Mucosa of stomach (tissue), 1 donor: ENCODE measurements around the gene YIPF5.

Source experiments
- H3K27me3 ChIP-seq: one replicate; pipeline ENCODE4 v1.7.0; 2013; ENCODE audit warnings: mild to moderate bottlenecking, low read length; ENCODE audit not compliant: control insufficient read depth, insufficient read depth
- H3K36me3 ChIP-seq: one replicate; pipeline ENCODE4 v1.7.0; 2013; ENCODE audit warnings: low read length; ENCODE audit not compliant: control insufficient read depth, insufficient read depth
- H3K4me1 ChIP-seq: one replicate; pipeline ENCODE4 v1.7.0; 2013; ENCODE audit warnings: mild to moderate bottlenecking, low read length; ENCODE audit not compliant: control insufficient read depth, insufficient read depth
- H3K4me3 ChIP-seq: one replicate; pipeline ENCODE4 v1.7.0; 2013; ENCODE audit warnings: low read length
- H3K9ac ChIP-seq: one replicate; pipeline ENCODE4 v1.7.0; 2013; ENCODE audit warnings: mild to moderate bottlenecking, low read length, moderate library complexity
- H3K9me3 ChIP-seq: one replicate; pipeline ENCODE4 v1.7.0; 2013; ENCODE audit warnings: mild to moderate bottlenecking, low read length, moderate library complexity; ENCODE audit not compliant: control insufficient read depth
- donor health status: Pancreatic carcinoma.

The YIPF5 gene

GRCh38 chr5:144170276-144171024, at the start of gene YIPF5, which contains the start of gene KCTD16:
TSS of gene YIPF5 (minus strand) at chr5:144170659. CDS start at chr5:144169955, 704 bp downstream.
TSS of gene KCTD16 (plus strand) at chr5:144170873.
- Histone ChIP-seq H3K9ac (peak within 1 kb of the TSS; percentile 94), H3K36me3 (no peaks in the 10 kb centered on the region), H3K4me1 (peaks cover 9% of the 10 kb centered on the region), H3K9me3 (no peaks in the 10 kb centered on the region), H3K4me3 (peak within 1 kb of the TSS; percentile 91), H3K27me3 (no peaks in the 10 kb centered on the region)

DNA sequence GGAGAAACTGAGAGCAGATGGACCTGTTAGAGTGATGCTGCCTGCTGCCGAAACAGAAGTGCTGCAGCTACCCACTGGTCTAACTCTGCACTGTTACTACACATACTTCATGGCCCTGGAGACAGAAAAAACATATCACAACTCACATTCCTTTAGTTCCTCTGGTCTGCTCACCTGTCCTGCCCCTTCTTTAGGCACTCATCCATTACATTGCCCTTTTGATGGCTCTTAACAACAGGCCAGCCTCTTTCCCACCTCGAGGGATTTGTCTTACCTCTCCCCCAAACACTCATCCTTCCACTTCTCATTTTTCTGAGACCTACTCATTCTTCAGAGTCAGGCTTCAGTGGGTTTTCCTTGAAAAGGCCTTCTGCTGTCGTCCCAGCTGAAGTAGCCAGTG, 49.4 kb upstream of the YIPF5 start:
- Histone ChIP-seq H3K4me1 (no peaks in the 10 kb centered on the region), H3K9ac (no peak overlapping the region), H3K9me3 (no peaks in the 10 kb centered on the region), H3K4me3 (no peak overlapping the region), H3K27me3 (no peaks in the 10 kb centered on the region), H3K36me3 (no peaks in the 10 kb centered on the region)

DNA sequence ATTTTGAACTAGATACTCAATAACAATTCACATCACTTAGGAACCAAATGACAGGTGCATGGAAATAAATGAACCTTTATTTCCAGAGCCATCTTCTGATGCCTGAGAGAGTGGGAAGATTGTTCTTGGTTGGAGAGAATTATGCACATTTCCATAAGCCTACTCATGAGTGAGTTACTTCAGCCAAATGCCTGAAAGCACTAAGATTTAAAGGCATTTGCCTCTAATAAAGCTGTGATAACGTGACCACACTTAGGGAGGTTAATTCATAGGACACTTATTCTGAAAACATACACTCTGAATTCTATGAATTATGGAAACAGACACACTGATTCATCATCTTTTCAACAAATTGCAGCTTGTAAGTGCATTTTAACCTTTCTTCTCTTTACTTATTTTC, 40.2 kb upstream of the YIPF5 start:
- Histone ChIP-seq H3K4me3 (no peak overlapping the region), H3K4me1 (no peaks in the 10 kb centered on the region), H3K9ac (no peak overlapping the region), H3K36me3 (no peaks in the 10 kb centered on the region), H3K27me3 (peaks cover 17% of the 10 kb centered on the region), H3K9me3 (no peaks in the 10 kb centered on the region)

- Histone ChIP-seq H3K27me3 (peaks cover 29% of the 10 kb centered on the region), H3K4me3 (no peak overlapping the region), H3K9ac (no peak overlapping the region), H3K4me1 (no peaks in the 10 kb centered on the region), H3K36me3 (no peaks in the 10 kb centered on the region), H3K9me3 (no peaks in the 10 kb centered on the region)
These were observed 38.9 kb upstream of the YIPF5 start for GRCh38 chr5:144209361-144209760.

DNA sequence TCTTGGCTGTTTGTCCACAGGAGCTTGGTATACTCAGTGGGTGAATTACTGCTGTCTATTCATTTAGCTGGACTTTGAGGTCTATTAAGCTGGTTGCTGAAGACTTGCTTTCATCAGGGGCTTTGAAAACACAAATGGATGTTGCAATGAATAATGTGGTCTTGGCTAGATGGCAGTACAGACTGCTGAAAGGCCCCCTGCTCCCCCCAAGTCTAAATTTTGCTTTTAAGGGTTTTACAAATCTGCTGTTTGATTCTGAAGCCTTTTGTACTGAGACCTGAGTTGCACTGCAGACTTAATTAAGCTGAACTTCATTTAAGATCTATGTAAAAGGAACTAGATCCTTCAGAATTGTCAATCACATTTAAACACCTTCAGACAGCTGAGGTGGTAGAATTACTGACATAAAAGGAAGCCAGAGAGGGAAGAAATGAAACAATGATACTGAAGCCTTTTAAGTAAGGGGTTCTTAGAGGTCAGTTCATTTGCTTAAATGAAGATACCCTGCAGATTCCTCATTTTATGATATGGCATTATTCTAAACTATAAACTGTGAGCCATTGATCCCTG, 37.5 kb upstream of the YIPF5 start:
- no peaks in the 10 kb centered on the region for H3K9me3 ChIP-seq
- H3K36me3 ChIP-seq, result no peaks in the 10 kb centered on the region
- H3K9ac ChIP-seq, result no peak overlapping the region
- peaks cover 35% of the 10 kb centered on the region for H3K27me3 ChIP-seq
- no peak overlapping the region for H3K4me3 ChIP-seq
- H3K4me1 ChIP-seq, result no peaks in the 10 kb centered on the region

DNA sequence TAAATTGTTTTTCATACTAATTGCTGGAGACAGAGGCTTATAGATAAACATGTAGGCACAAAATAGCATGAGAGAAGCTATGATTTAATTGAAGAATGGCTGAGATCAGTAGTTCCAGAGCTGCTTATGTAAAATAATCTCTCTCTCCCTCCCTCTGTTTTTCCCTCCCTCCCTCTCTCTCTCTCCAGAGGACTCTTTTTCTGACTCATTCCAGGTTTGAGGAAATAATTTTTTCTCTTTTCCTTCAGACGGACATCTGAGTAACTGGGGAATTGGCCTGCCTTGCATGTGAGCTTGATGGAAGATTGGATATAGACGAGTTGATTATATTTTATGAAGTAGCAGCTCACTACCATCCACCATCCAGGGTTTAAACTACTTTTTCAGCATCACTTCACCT, 35.7 kb upstream of the YIPF5 start:
- no peaks in the 10 kb centered on the region for H3K4me1 ChIP-seq
- no peak overlapping the region for H3K4me3 ChIP-seq
- H3K36me3 ChIP-seq, result no peaks in the 10 kb centered on the region
- H3K9ac ChIP-seq, result no peak overlapping the region
- peaks cover 35% of the 10 kb centered on the region for H3K27me3 ChIP-seq
- H3K9me3 ChIP-seq, result no peaks in the 10 kb centered on the region

DNA sequence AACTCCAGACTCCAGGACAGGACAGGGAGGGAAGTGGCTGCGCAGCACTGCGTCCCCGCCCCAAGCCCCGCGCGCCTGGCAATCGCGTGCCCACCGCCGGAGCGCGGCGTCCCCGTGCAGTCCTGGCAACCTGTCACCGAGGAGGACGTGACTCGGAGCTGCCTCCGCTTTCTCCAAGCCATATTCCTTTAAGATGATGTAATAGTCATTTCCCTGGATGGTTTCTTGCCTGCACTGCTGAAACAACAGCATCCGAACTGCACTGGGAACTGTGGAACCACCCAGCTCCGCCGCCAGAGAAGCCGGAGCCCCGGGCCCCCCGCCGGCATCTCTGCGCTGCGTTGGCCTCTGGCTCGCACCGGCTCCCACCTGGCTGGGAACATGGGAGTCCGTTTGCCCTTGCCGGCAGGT, 34.7 kb upstream of the YIPF5 start:
- Histone ChIP-seq H3K9me3 (no peaks in the 10 kb centered on the region), H3K4me3 (no peak overlapping the region), H3K27me3 (peaks cover 35% of the 10 kb centered on the region), H3K9ac (no peak overlapping the region), H3K36me3 (no peaks in the 10 kb centered on the region), H3K4me1 (no peaks in the 10 kb centered on the region)

- peaks cover 35% of the 10 kb centered on the region for H3K27me3 ChIP-seq
- H3K4me1 ChIP-seq, result no peaks in the 10 kb centered on the region
- no peaks in the 10 kb centered on the region for H3K9me3 ChIP-seq
- H3K9ac ChIP-seq, result no peak overlapping the region
- H3K36me3 ChIP-seq, result no peaks in the 10 kb centered on the region
- no peak overlapping the region for H3K4me3 ChIP-seq
These were observed 33.5 kb upstream of the YIPF5 start for GRCh38 chr5:144203750-144204596.

DNA sequence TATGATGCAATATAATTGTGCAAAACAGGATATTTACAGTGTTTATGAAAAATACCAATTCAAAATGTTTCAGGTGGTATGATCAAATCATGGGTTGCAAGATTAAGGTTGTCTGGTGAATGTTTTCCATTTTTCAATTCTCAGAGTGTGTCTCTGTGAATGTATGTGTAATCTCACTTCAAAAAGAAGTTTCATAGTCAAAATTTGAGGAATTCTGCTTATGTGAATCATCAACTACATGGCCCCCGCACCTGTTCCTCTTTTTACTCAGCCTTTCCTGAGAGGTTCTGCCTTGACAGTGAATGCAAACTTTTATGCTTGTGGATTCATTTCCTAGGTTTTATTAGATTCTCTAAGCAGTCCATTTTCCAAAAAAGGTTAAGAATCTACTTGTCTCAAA, 32.3 kb upstream of the YIPF5 start:
- H3K36me3 ChIP-seq, result no peaks in the 10 kb centered on the region
- peaks cover 6% of the 10 kb centered on the region for H3K4me1 ChIP-seq
- H3K9ac ChIP-seq, result no peak overlapping the region
- no peaks in the 10 kb centered on the region for H3K9me3 ChIP-seq
- H3K27me3 ChIP-seq, result peaks cover 35% of the 10 kb centered on the region
- no peak overlapping the region for H3K4me3 ChIP-seq

GRCh38 chr5:144202072-144202471, 31.6 kb upstream of the YIPF5 start:
- H3K4me3 ChIP-seq, result no peak overlapping the region
- H3K27me3 ChIP-seq, result peaks cover 32% of the 10 kb centered on the region
- H3K9ac ChIP-seq, result no peak overlapping the region
- no peaks in the 10 kb centered on the region for H3K36me3 ChIP-seq
- H3K4me1 ChIP-seq, result peaks cover 6% of the 10 kb centered on the region
- no peaks in the 10 kb centered on the region for H3K9me3 ChIP-seq

GRCh38 chr5:144201588-144201987, 31.1 kb upstream of the YIPF5 start:
- Histone ChIP-seq H3K9me3 (no peaks in the 10 kb centered on the region), H3K36me3 (no peaks in the 10 kb centered on the region), H3K9ac (no peak overlapping the region), H3K4me1 (peaks cover 6% of the 10 kb centered on the region), H3K27me3 (peaks cover 27% of the 10 kb centered on the region), H3K4me3 (no peak overlapping the region)

DNA sequence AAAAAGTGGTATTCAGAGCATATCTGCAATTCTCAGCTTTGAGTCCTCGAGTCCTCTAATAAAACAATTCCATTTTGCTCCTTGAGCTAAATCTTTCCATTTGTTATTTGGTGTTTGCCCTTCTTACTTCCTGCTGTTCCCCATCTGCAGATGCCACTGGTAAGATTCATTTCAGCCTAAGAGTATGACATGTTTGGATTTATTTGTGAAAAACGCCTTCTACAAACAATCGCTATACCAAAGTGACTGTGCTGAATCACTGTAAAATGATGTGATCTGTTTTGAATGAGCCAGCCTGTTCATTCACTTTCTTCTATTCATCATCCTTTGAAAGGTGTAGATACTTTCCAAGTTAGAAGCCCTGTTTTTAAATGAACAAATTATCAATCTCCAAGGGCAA, 27.9 kb upstream of the YIPF5 start:
- Histone ChIP-seq H3K4me1 (peaks cover 13% of the 10 kb centered on the region), H3K9me3 (no peaks in the 10 kb centered on the region), H3K36me3 (no peaks in the 10 kb centered on the region), H3K4me3 (no peak overlapping the region), H3K27me3 (no peaks in the 10 kb centered on the region), H3K9ac (no peak overlapping the region)
